Ascending aorta (tissue), 2 donors: ENCODE results near the gene CAMK1D. TPM values are rescaled to one million over a fixed set of nuclear protein-coding genes. Genes with fewer than 3 reads are reported as not detected.

Experiments used
- DNase-seq, 2 donors: peaks; one replicate each; pipeline ENCODE4 v3.0.0-alpha.2; 2019; ENCODE audit warnings: low spot score in 2 of 2
- H3K27ac ChIP-seq, 2 donors: fragments of 200-600 bp; sonication (generic); one replicate each; pipeline ENCODE4 v1.5.1; 2016 to 2017; ENCODE audit warnings: mild to moderate bottlenecking in 1 of 2
- H3K27me3 ChIP-seq: fragments of 200-600 bp; sonication (generic); one replicate; pipeline ENCODE4 v1.5.1; 2017
- H3K36me3 ChIP-seq, 2 donors: fragments of 200-600 bp; sonication (generic); one replicate each; pipeline ENCODE4 v1.5.1; 2016
- H3K4me1 ChIP-seq, 2 donors: fragments of 200-600 bp; sonication (generic); one replicate each; pipeline ENCODE4 v1.5.1; 2016 to 2017; ENCODE audit warnings: mild to moderate bottlenecking in 1 of 2
- H3K4me3 ChIP-seq, 2 donors: fragments of 200-600 bp; sonication (generic); one replicate each; pipeline ENCODE4 v1.5.1; 2016 to 2017; ENCODE audit warnings: mild to moderate bottlenecking in 1 of 2
- H3K9me3 ChIP-seq, 2 donors: fragments of 200-600 bp; sonication (generic); one replicate each; pipeline ENCODE4 v1.5.1; 2016
- intact Hi-C: fragments of 100-400 bp; cut with DNase I; formaldehyde crosslinking; loops from one replicate; pipeline ENCODE4 v1.15.1; 2023
- total RNA-seq: library from RNA; depleted of rRNA; stranded (reverse); fragments of >200 nt; gene quantifications from one replicate; pipeline ENCODE4 v1.1.0, GENCODE V29; 2016
- TF ChIP-seq, protein P1 (sequence below), 3 experiments: fragments of 200-600 bp in 2 of 3; fragments of 450-650 bp in 1 of 3; sonication (generic) in 2 of 3; IDR thresholded peaks; one replicate each; pipeline ENCODE4 v1.5.1; 2016 to 2019; ENCODE audit warnings: antibody characterized with exemption in 3 of 3, mild to moderate bottlenecking in 1 of 3, moderate library complexity in 1 of 3

Gene CAMK1D
- total RNA-seq, 1 donor from 2014 or later = 4.2 TPM

DNA sequence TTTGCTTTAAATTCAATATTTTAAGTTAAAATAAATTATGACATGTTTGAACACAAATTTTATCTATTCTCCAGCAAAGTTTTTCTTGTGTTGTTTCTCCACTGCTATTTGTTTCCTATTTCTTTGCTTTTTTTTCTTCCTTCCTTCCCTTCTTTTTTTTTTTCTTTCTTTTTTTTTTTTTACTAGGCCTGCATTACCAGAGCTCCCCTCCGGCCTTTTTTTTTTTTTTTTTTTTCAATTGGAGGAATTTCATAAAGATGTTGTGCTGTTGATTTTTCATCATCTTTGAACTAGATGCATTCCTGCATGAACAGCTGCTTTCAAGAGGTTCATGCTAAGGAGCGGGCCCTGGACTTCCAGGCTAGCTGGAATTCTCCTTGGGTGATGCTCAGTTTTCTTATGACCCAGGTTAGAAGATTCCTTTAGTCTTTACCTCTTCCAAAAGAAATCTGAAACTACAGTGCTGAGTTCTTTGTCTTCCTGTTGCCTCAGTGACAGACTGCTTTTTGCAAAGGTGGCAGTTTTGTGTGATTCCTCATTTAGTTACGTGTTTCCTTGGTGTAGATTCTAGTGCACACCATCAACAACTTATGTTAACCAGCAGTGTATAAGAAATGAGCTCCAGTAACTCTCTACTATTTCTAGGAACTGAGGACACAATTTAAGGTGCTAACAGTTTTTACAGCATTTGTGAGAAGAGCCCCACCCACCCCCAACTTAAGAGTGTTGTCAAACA lies 4.8 kb upstream of the CAMK1D start:
- no peaks in the 10 kb centered on the region for H3K36me3 ChIP-seq
- TF ChIP-seq, protein P1, sequence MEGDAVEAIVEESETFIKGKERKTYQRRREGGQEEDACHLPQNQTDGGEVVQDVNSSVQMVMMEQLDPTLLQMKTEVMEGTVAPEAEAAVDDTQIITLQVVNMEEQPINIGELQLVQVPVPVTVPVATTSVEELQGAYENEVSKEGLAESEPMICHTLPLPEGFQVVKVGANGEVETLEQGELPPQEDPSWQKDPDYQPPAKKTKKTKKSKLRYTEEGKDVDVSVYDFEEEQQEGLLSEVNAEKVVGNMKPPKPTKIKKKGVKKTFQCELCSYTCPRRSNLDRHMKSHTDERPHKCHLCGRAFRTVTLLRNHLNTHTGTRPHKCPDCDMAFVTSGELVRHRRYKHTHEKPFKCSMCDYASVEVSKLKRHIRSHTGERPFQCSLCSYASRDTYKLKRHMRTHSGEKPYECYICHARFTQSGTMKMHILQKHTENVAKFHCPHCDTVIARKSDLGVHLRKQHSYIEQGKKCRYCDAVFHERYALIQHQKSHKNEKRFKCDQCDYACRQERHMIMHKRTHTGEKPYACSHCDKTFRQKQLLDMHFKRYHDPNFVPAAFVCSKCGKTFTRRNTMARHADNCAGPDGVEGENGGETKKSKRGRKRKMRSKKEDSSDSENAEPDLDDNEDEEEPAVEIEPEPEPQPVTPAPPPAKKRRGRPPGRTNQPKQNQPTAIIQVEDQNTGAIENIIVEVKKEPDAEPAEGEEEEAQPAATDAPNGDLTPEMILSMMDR (IDR thresholded peaks at IDR 0.05) = no peak
- no peak overlapping the region for H3K4me3 ChIP-seq
- peaks cover 0 to 6% of the 10 kb centered on the region in 2 donors for H3K4me1 ChIP-seq
- no peak for DNase-seq
- intact Hi-C loops = loop anchor here (5.0 kb wide), 3 partner anchors 77 to 368 kb away; partner anchors contain the start of genes CDC123 and NUDT5
- H3K27me3 ChIP-seq = no peaks in the 10 kb centered on the region
- no peaks in the 10 kb centered on the region for H3K9me3 ChIP-seq
- no peak overlapping the region for H3K27ac ChIP-seq

DNA sequence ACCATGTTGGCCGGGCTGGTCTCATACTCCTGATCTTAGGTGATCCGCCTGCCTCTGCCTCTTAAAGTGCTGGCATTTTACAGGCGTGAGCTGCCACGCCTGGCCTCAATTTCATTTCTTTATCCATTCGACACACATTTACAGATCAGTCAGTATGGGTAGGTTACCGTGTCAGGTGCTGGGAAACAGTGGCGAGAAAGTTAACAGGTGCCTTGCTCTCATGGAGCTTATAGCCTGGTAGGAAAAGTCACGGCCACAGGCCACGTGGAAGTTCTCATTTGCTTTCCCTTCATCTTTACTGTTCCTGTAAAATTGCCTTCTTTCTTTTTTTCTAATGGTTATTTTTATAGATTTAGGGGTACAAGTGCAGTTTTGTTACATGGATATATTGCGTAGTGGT lies 2.6 kb upstream of the CAMK1D start:
- Histone ChIP-seq H3K4me3 (no peak overlapping the region), H3K36me3 (no peaks in the 10 kb centered on the region), H3K27ac (no peak overlapping the region), H3K9me3 (no peaks in the 10 kb centered on the region), H3K4me1 (peaks cover 0 to 12% of the 10 kb centered on the region in 2 donors), H3K27me3 (no peaks in the 10 kb centered on the region)
- TF ChIP-seq, protein P1 (IDR thresholded peaks at IDR 0.05) = no peak
- intact Hi-C loops = loop anchor here (5.0 kb wide), 3 partner anchors 79 to 366 kb away; partner anchors contain the start of genes CDC123 and NUDT5
- no peak for DNase-seq

DNA sequence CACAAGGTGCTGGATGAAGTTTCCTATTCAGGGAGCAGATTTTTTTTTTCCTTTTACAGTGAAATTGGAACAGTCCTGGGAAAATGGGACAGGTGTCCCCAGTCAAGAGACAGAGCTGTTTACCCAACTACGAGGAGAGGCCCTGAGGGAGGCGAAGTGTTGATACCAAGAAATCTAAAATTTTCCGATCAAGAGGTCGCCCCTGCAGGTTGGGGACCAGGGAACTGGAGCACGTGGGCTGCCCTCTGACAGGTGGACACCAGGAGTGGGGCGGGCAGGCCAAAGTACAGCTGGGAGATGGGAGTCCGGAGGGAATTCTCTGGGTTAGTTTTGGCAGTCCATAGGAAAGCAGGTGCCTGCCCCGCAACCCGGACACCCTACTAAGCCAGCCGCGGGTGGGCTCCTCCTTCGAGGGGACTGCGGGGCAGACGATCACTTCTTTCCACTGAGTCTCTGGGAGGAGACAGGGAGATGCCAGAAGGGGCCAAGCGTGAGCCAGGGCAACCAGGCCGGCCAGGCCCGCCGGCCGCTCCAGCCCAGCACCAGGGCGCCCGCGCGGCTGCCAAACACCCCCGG lies 965 bp upstream of the CAMK1D start:
- Histone ChIP-seq H3K9me3 (no peaks in the 10 kb centered on the region), H3K4me1 (peaks cover 0 to 12% of the 10 kb centered on the region in 2 donors), H3K27ac (peak overlapping the region; percentile 94 to 95), H3K4me3 (peak overlapping the region; percentile 88 to 100), H3K36me3 (no peaks in the 10 kb centered on the region), H3K27me3 (no peaks in the 10 kb centered on the region)
- intact Hi-C loops = loop anchor here (2.0 to 5.0 kb wide), 4 partner anchors 81 to 364 kb away; partner anchors contain the start of genes CDC123 and NUDT5
- DNase-seq = no peak
- TF ChIP-seq, protein P1 (IDR thresholded peaks at IDR 0.05) = no peak

DNA sequence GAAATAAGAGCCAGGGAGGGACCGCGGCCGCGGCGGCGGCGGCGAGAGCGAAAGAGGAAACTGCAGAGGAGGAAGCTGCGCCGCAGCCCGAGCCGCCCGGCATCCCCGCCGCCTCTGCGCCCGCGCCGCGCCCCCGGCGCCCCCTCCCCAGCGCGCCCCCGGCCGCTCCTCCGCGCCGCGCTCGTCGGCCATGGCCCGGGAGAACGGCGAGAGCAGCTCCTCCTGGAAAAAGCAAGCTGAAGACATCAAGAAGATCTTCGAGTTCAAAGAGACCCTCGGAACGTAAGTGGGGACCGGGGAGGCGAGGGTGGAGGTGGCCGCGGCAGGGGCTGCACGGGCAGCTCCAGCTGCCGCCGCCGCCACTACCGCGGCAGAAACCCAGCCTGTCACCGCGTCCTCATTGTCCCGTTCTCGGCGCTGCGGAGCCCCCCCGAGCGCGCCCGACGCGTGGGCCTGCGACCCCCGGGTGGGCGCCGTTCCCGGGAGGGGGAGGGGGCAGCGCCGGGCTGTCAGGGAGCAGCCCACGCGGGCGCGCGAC lies 351 bp downstream of the CAMK1D start:
- Histone ChIP-seq H3K4me1 (peaks cover 0 to 12% of the 10 kb centered on the region in 2 donors), H3K36me3 (no peaks in the 10 kb centered on the region), H3K27ac (peak overlapping the region; percentile 94 to 95), H3K27me3 (no peaks in the 10 kb centered on the region), H3K9me3 (no peaks in the 10 kb centered on the region), H3K4me3 (peak overlapping the region; percentile 88 to 100)
- no peak for DNase-seq
- TF ChIP-seq, protein P1 (IDR thresholded peaks at IDR 0.05) = no peak
- intact Hi-C loops = loop anchor here (1.0 to 5.0 kb wide), 6 partner anchors 15 to 363 kb away; partner anchors contain the start of genes CDC123 and NUDT5

DNA sequence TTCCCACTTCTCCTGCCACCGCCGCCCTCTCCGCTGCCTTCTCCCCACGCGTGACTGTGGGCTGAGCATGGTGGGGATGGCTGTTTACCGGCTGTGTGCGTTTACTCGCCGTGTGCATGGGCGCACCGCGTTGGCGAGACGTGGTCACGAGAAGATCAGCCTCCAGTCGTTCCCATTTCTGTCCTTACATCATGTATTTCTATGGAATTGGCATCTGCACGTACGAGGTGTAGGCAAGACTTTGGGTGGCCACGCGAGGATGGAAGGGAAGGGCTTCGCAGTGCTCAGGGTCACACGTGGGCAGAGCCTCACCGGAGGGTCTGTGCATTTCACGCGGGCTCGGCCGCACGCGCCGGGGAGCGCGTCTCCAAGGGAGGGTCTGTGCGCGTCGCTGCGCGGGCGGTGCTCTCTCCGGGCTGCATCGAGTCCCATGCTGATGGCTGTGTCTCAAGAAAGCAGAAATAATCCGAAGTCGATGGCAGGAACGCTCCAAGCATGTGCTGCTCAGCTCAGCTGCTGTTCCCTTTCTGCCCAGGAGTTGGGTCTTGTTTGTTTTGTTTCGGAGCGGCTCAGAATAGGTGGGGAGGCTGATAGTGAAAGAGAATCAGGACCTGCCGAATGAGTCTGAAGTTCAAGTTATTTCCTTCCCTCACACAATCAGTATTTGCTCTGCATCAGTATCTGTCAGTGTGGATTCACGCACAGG lies 973 bp downstream of the CAMK1D start:
- no peaks in the 10 kb centered on the region for H3K9me3 ChIP-seq
- peaks cover 0 to 12% of the 10 kb centered on the region in 2 donors for H3K4me1 ChIP-seq
- intact Hi-C loops = no loop called here
- peak in 1 of 2 donors; percentile 68 for DNase-seq
- TF ChIP-seq, protein P1 (IDR thresholded peaks at IDR 0.05) = peak in 2 of 3 experiments; percentile 12 to 21
- no peaks in the 10 kb centered on the region for H3K36me3 ChIP-seq
- H3K27me3 ChIP-seq = no peaks in the 10 kb centered on the region
- H3K27ac ChIP-seq = peak overlapping the region; percentile 94 to 95
- peak overlapping the region; percentile 88 to 100 for H3K4me3 ChIP-seq
